IMR-90 (cell line): ENCODE results near the gene MSI2. TPM values are rescaled to one million over a fixed set of nuclear protein-coding genes. Genes with fewer than 3 reads are reported as not detected.

Source experiments
- ATAC-seq: fragments of 200-7000 bp; cut with Tn5 transposase; 2 replicates; pipeline ENCODE4 v1.9.1; 2020; ENCODE audit warnings: low read depth, mild to moderate bottlenecking, moderate library complexity
- BruUV-seq: library from RNA; stranded (reverse); fragments of 400-500 nt; replicated peaks from 2 replicates; lab custom pipeline; 2021; lab: Mats Ljungman, UMichigan
- CTCF ChIA-PET: fragments of 300-600 bp; formaldehyde crosslinking; extraction: SDS; loops from one replicate; lab custom pipeline; 2021; ENCODE audit warnings: antibody characterized with exemption; lab: Yijun Ruan, JAX
- POLR2A ChIA-PET: fragments of 300-600 bp; sonication (Branson Sonifier 250); formaldehyde crosslinking; loops from one replicate; lab custom pipeline; 2022; ENCODE audit warnings: antibody characterized with exemption; ENCODE audit not compliant: unreplicated experiment; lab: Charles Lee
- DNase-seq: peaks from one replicate; pipeline ENCODE4 v3.0.0; 2013
- H2AFZ ChIP-seq: replicated peaks from 2 replicates; pipeline ENCODE3; 2013; ENCODE audit warnings: low read length, mild to moderate bottlenecking; ENCODE audit not compliant: poor library complexity
- H2AK5ac ChIP-seq: 2 replicates; pipeline ENCODE4 v1.6.1; 2013; ENCODE audit warnings: low read depth, low read length, inconsistent platforms
- H2AK9ac ChIP-seq: replicated peaks from 2 replicates; pipeline ENCODE3; 2013; ENCODE audit warnings: mild to moderate bottlenecking, low read depth, low read length, moderate library complexity; ENCODE audit not compliant: poor library complexity
- H2BK120ac ChIP-seq: 2 replicates; pipeline ENCODE4 v1.6.1; 2013; ENCODE audit warnings: low read depth, low read length, inconsistent platforms
- H2BK15ac ChIP-seq: 3 replicates; pipeline ENCODE4 v1.6.1; 2013; ENCODE audit warnings: low read depth, low read length, inconsistent platforms
- H2BK20ac ChIP-seq: 2 replicates; pipeline ENCODE4 v1.6.1; 2013; ENCODE audit warnings: low read depth, mild to moderate bottlenecking, inconsistent platforms, low read length, moderate library complexity
- H2BK5ac ChIP-seq: 2 replicates; pipeline ENCODE4 v1.6.1; 2013; ENCODE audit warnings: mild to moderate bottlenecking, low read depth, low read length, inconsistent platforms; ENCODE audit not compliant: poor library complexity, severe bottlenecking
- H3K14ac ChIP-seq: replicated peaks from 2 replicates; pipeline ENCODE4 v1.6.1; 2013; ENCODE audit warnings: low read depth, low read length, inconsistent platforms
- H3K18ac ChIP-seq: 2 replicates; pipeline ENCODE4 v1.6.1; 2013; ENCODE audit warnings: low read depth, low read length, control low read depth
- H3K23ac ChIP-seq: 2 replicates; pipeline ENCODE4 v1.6.1; 2013; ENCODE audit warnings: low read depth, low read length, inconsistent platforms
- H3K27ac ChIP-seq: 2 replicates; pipeline ENCODE4 v1.5.1; 2013; ENCODE audit warnings: mild to moderate bottlenecking, control low read depth, low read length; ENCODE audit not compliant: insufficient read depth
- H3K27me3 ChIP-seq: 2 replicates; pipeline ENCODE4 v1.6.1; 2013; ENCODE audit warnings: low read length; ENCODE audit not compliant: control insufficient read depth, insufficient read depth
- H3K36me3 ChIP-seq: 2 replicates; pipeline ENCODE4 v1.6.1; 2013; ENCODE audit warnings: low read length, mixed read lengths; ENCODE audit not compliant: control insufficient read depth, insufficient read depth
- H3K4ac ChIP-seq: 2 replicates; pipeline ENCODE4 v1.6.1; 2013; ENCODE audit warnings: low read depth, low read length, inconsistent platforms
- H3K4me1 ChIP-seq: 2 replicates; pipeline ENCODE4 v1.6.1; 2013; ENCODE audit warnings: low read length, mixed read lengths; ENCODE audit not compliant: control insufficient read depth, insufficient read depth
- H3K4me2 ChIP-seq: 2 replicates; pipeline ENCODE4 v1.6.1; 2013; ENCODE audit warnings: low read depth, mild to moderate bottlenecking, control low read depth, low read length, moderate library complexity
- H3K4me3 ChIP-seq: 2 replicates; pipeline ENCODE4 v1.5.1; 2013; ENCODE audit warnings: low read depth, mild to moderate bottlenecking, control low read depth, low read length, moderate library complexity; ENCODE audit not compliant: insufficient read depth
- H3K56ac ChIP-seq: 2 replicates; pipeline ENCODE4 v1.6.1; 2013; ENCODE audit warnings: low read length, inconsistent platforms; ENCODE audit not compliant: insufficient read depth; ENCODE audit errors: extremely low read depth
- H3K79me1 ChIP-seq, 2 experiments: 2 replicates each; pipeline ENCODE4 v1.6.1; 2013; ENCODE audit warnings: low read length in 2 of 2, inconsistent platforms in 1 of 2, low read depth in 1 of 2
- H3K9ac ChIP-seq: 2 replicates; pipeline ENCODE4 v1.6.1; 2013; ENCODE audit warnings: low read depth, low read length, control low read depth
- H3K9me1 ChIP-seq: 2 replicates; pipeline ENCODE4 v1.6.1; 2013; ENCODE audit warnings: low read length, inconsistent platforms; ENCODE audit not compliant: insufficient read depth
- H3K9me3 ChIP-seq: 2 replicates; pipeline ENCODE4 v1.6.1; 2013; ENCODE audit warnings: low read length; ENCODE audit not compliant: control insufficient read depth, insufficient read depth
- H4K20me1 ChIP-seq: 2 replicates; pipeline ENCODE4 v1.6.1; 2013; ENCODE audit warnings: low read length, inconsistent platforms; ENCODE audit not compliant: insufficient read depth
- H4K5ac ChIP-seq: 2 replicates; pipeline ENCODE4 v1.6.1; 2013; ENCODE audit warnings: mild to moderate bottlenecking, low read depth, low read length, control low read depth
- H4K8ac ChIP-seq, 2 experiments: 2 replicates each; pipeline ENCODE4 v1.6.1; 2013; ENCODE audit warnings: low read depth in 2 of 2, low read length in 2 of 2, control low read depth in 1 of 2, inconsistent platforms in 1 of 2
- H4K91ac ChIP-seq: 2 replicates; pipeline ENCODE4 v1.6.1; 2013; ENCODE audit warnings: low read depth, low read length, inconsistent platforms; ENCODE audit not compliant: insufficient read depth
- CEBPB ChIP-seq: IDR thresholded peaks from 2 replicates; pipeline ENCODE4 v1.6.1; 2012; ENCODE audit warnings: low read depth, low read length, improper control_type of control experiment
- FOS ChIP-seq: fragments of 150-350 bp; IDR thresholded peaks from 2 replicates; pipeline ENCODE4 v1.6.1; 2016; ENCODE audit warnings: low read depth, low read length
- NFE2L2 ChIP-seq: fragments of 150-350 bp; IDR thresholded peaks from 2 replicates; pipeline ENCODE4 v1.6.1; 2016; ENCODE audit warnings: low read depth, mild to moderate bottlenecking, low read length
- RFX5 ChIP-seq: IDR thresholded peaks from 2 replicates; pipeline ENCODE4 v1.8.0; 2012; ENCODE audit warnings: low read depth, mild to moderate bottlenecking, low read length, moderate library complexity
- SMC3 ChIP-seq: fragments of 150-350 bp; IDR thresholded peaks from 2 replicates; pipeline ENCODE4 v1.6.1; 2016; ENCODE audit warnings: low read depth, mild to moderate bottlenecking, antibody characterized with exemption, low read length, moderate library complexity
- WGBS, 2 experiments: methylation state at CpG; one replicate each; pipeline versions ENCODE4 v1.1.5 to v1.1.7; 2013; ENCODE audit warnings: missing lambda C conversion rate in 2 of 2; ENCODE audit not compliant: insufficient read length in 1 of 2; ENCODE audit errors: extremely low coverage in 2 of 2; 5-methylcytosine and 5-hydroxymethylcytosine counted together
- dilution Hi-C: fragments of 300-500 bp; cut with HindIII; formaldehyde crosslinking; loops from one replicate; pipeline ENCODE4 v1.14.3; 2018; ENCODE audit warnings: low sequenced_read_pairs; ENCODE audit not compliant: unreplicated experiment
- in situ Hi-C: fragments of 300-500 bp; cut with MboI; formaldehyde crosslinking; loops from 3 replicates; pipeline ENCODE4 v1.14.3; 2019; ENCODE audit warnings: low sequenced_read_pairs, inconsistent platforms, mixed read lengths
- intact Hi-C: fragments of 100-400 bp; cut with micrococcal nuclease; formaldehyde crosslinking; loops from 2 replicates; pipeline ENCODE4 v1.10.0; 2022
- polyA plus RNA-seq, 3 experiments: library from polyadenylated mRNA; depleted of rRNA; stranded (reverse); fragments of >200 nt; gene quantifications; 2 replicates each; pipeline ENCODE4 v1.2.3, GENCODE V29; 2012; ENCODE audit warnings: low replicate concordance in 1 of 3
- total RNA-seq: library from RNA; depleted of rRNA; stranded (reverse); fragments of >200 nt; gene quantifications from 2 replicates; pipeline ENCODE4 v1.2.3, GENCODE V29; 2012
- TF ChIP-seq, protein P1 (sequence below): fragments of 150-350 bp; IDR thresholded peaks from 2 replicates; pipeline ENCODE4 v1.6.1; 2017; ENCODE audit warnings: mild to moderate bottlenecking, antibody characterized with exemption, low read length, low read depth

MSI2 gene
- total and polyA plus RNA-seq, 2 of the 4 experiments (the other 2 are of a cell fraction) = 13.0 to 16.0 TPM

DNA sequence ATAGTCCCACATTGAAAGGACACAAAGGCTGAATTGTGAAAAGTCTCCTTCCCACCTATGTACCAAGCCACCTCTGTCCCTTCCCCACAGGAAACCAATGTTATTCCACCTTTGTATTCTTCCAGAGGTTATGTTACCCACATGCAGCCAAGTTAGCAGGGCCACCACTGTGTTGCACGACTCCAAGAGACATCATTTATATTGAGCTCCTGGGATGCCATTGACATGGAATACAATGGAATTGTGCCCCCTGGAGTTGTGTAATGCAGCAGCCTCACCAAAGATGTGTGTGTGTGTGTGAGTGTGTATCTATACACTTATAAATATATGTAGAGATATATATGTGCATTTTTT, 21.6 kb upstream of the MSI2 start:
- in situ Hi-C loops = loop anchor here (10.0 to 25.0 kb wide), 2 partner anchors 510 to 878 kb away; partner anchors contain the start of gene CCDC182

More for the DNA sequence above, 21.6 kb upstream of the MSI2 start:
- Histone ChIP-seq H4K91ac (no peak overlapping the region), H3K23ac (no peak overlapping the region), H3K79me1 (no peaks in the 10 kb centered on the region), H3K18ac (no peak overlapping the region), H3K56ac (no peak overlapping the region), H4K20me1 (no peaks in the 10 kb centered on the region), H3K27me3 (peaks cover 16% of the 10 kb centered on the region), H3K4me2 (no peak overlapping the region), H4K5ac (no peak overlapping the region), H3K14ac (no peak overlapping the region), H3K9me1 (no peaks in the 10 kb centered on the region), H2BK120ac (no peak overlapping the region), H3K9ac (no peak overlapping the region), H3K4me3 (no peak overlapping the region), H2BK15ac (no peak overlapping the region), H2AK9ac (no peak overlapping the region), H2AFZ (no peak overlapping the region), H3K4me1 (no peaks in the 10 kb centered on the region), H2BK20ac (no peak overlapping the region), H3K9me3 (no peaks in the 10 kb centered on the region), H3K36me3 (no peaks in the 10 kb centered on the region), H2BK5ac (no peak overlapping the region), H3K4ac (no peak overlapping the region), H3K27ac (no peak overlapping the region), H2AK5ac (no peak overlapping the region), H4K8ac (no peak overlapping the region)
- DNase-seq (no peak), ATAC-seq (no peak)
- WGBS, 2 experiments = no CpG with 5 or more reads among the region's 1 CpG
- TF ChIP-seq RFX5 (no peak), NFE2L2 (no peak), CEBPB (no peak), FOS (no peak), SMC3 (no peak)
- TF ChIP-seq, protein P1, sequence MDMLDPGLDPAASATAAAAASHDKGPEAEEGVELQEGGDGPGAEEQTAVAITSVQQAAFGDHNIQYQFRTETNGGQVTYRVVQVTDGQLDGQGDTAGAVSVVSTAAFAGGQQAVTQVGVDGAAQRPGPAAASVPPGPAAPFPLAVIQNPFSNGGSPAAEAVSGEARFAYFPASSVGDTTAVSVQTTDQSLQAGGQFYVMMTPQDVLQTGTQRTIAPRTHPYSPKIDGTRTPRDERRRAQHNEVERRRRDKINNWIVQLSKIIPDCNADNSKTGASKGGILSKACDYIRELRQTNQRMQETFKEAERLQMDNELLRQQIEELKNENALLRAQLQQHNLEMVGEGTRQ = no peak
- ChIA-PET POLR2A (no interaction called here), CTCF (no interaction called here)
- dilution Hi-C loops (no loop called here), intact Hi-C loops (no loop called here)
- BruUV-seq = no TSS peak
